T-cell (primary cell): ENCODE results near the gene EFNB3. TPM values are rescaled to one million over a fixed set of nuclear protein-coding genes. Genes with fewer than 3 reads are reported as not detected.

Source experiments
- ATAC-seq, 4 experiments: fragments of 200-7000 bp in 3 of 4; fragments of 150-1000 bp in 1 of 4; cut with Tn5 transposase; replicated peaks in 1 of 4; 1 replicate in 3 of 4; 2 replicates in 1 of 4; pipeline ENCODE4 v1.10.0; 2021; ENCODE audit warnings: moderate library complexity in 3 of 4, mild to moderate bottlenecking in 2 of 4, moderate number of reproducible peaks in 1 of 4
- CTCF ChIA-PET, 2 donors: fragments of 300-600 bp; sonication (Branson Sonifier 250); formaldehyde crosslinking; loops; one replicate each; lab custom pipeline; 2022; ENCODE audit warnings: antibody characterized with exemption in 2 of 2; lab: Charles Lee
- POLR2A ChIA-PET, 2 donors: fragments of 300-600 bp; sonication (Branson Sonifier 250); formaldehyde crosslinking; loops; one replicate each; lab custom pipeline; 2022; ENCODE audit warnings: antibody characterized with exemption in 2 of 2; lab: Charles Lee
- DNase-seq, 35 experiments: peaks; one replicate each; pipeline versions ENCODE4 v3.0.0 to v3.0.0-alpha.2; 2013 to 2023
- H3K27ac ChIP-seq: one replicate; pipeline ENCODE4 v1.5.1; 2013; ENCODE audit warnings: low read length
- H3K27me3 ChIP-seq, 2 experiments: replicated peaks in 1 of 2; 1 replicate in 1 of 2; 2 replicates in 1 of 2; pipeline versions ENCODE4 v1.6.1 to v1.7.0; 2013; ENCODE audit warnings: low read length in 1 of 2, mixed read lengths in 1 of 2; ENCODE audit not compliant: control insufficient read depth in 2 of 2, insufficient read depth in 2 of 2; ENCODE audit errors: extremely low read depth in 1 of 2
- H3K36me3 ChIP-seq, 2 donors: 1 replicate in 1 of 2; 2 replicates in 1 of 2; pipeline versions ENCODE4 v1.6.1 to v1.7.0; 2013; ENCODE audit warnings: low read length in 1 of 2; ENCODE audit not compliant: control insufficient read depth in 2 of 2, insufficient read depth in 1 of 2; ENCODE audit errors: extremely low read depth in 1 of 2
- H3K4me1 ChIP-seq, 2 experiments: 1 replicate in 1 of 2; 2 replicates in 1 of 2; pipeline versions ENCODE4 v1.6.1 to v1.7.0; 2013; ENCODE audit warnings: low read length in 2 of 2, mixed read lengths in 1 of 2; ENCODE audit not compliant: insufficient read depth in 2 of 2, control insufficient read depth in 1 of 2; ENCODE audit errors: extremely low read depth in 1 of 2
- H3K4me3 ChIP-seq, 2 donors: 1 replicate in 1 of 2; 2 replicates in 1 of 2; pipeline versions ENCODE4 v1.5.1 to v1.7.0; 2013; ENCODE audit warnings: mild to moderate bottlenecking in 2 of 2, low read length in 1 of 2, moderate library complexity in 1 of 2; ENCODE audit not compliant: control insufficient read depth in 1 of 2; ENCODE audit errors: extremely low read depth in 1 of 2
- H3K9me3 ChIP-seq: 2 replicates; pipeline ENCODE4 v1.7.0; 2013
- H3K27ac Mint-ChIP-seq, 2 donors: one replicate each; pipeline ENCODE4 v1.8.0; 2020 to 2021; ENCODE audit warnings: mild to moderate bottlenecking in 2 of 2, mixed read lengths in 2 of 2
- H3K27me3 Mint-ChIP-seq, 2 donors: one replicate each; pipeline ENCODE4 v1.8.0; 2021 to 2022; ENCODE audit warnings: mixed read lengths in 2 of 2
- H3K36me3 Mint-ChIP-seq: one replicate; pipeline ENCODE4 v1.8.0; 2021; ENCODE audit warnings: mixed read lengths
- H3K4me1 Mint-ChIP-seq, 3 donors: one replicate each; pipeline ENCODE4 v1.8.0; 2020 to 2022; ENCODE audit warnings: mixed read lengths in 3 of 3, mild to moderate bottlenecking in 1 of 3
- H3K4me3 Mint-ChIP-seq, 3 donors: one replicate each; pipeline ENCODE4 v1.8.0; 2020 to 2022; ENCODE audit warnings: mild to moderate bottlenecking in 3 of 3, mixed read lengths in 3 of 3, moderate library complexity in 3 of 3
- H3K9me3 Mint-ChIP-seq, 3 donors: one replicate each; pipeline ENCODE4 v1.8.0; 2020 to 2022; ENCODE audit warnings: mixed read lengths in 3 of 3
- WGBS: methylation state at CpG from one replicate; pipeline ENCODE4 v1.1.5; 2013; ENCODE audit warnings: missing lambda C conversion rate; ENCODE audit not compliant: insufficient coverage; 5-methylcytosine and 5-hydroxymethylcytosine counted together
- total RNA-seq, 35 experiments: library from RNA in 6 of 35; stranded (reverse) in 6 of 35; fragments of 120-200 nt in 1 of 35; gene quantifications; one replicate each; pipeline versions ENCODE4 v1.2.1 to v1.2.4 and lab custom pipeline; 2013 to 2026

EFNB3 gene
- total RNA-seq, 5 donors from 2014 or later (not counting 1 experiment from before 2014, with no cell fraction given), result 0.07 to 0.19 (median 0.18) TPM; not detected in 2

GRCh38 chr17:7703584-7704479 lies 1.2 kb upstream of the EFNB3 start:
- POLR2A ChIA-PET, result no interaction called here

DNA sequence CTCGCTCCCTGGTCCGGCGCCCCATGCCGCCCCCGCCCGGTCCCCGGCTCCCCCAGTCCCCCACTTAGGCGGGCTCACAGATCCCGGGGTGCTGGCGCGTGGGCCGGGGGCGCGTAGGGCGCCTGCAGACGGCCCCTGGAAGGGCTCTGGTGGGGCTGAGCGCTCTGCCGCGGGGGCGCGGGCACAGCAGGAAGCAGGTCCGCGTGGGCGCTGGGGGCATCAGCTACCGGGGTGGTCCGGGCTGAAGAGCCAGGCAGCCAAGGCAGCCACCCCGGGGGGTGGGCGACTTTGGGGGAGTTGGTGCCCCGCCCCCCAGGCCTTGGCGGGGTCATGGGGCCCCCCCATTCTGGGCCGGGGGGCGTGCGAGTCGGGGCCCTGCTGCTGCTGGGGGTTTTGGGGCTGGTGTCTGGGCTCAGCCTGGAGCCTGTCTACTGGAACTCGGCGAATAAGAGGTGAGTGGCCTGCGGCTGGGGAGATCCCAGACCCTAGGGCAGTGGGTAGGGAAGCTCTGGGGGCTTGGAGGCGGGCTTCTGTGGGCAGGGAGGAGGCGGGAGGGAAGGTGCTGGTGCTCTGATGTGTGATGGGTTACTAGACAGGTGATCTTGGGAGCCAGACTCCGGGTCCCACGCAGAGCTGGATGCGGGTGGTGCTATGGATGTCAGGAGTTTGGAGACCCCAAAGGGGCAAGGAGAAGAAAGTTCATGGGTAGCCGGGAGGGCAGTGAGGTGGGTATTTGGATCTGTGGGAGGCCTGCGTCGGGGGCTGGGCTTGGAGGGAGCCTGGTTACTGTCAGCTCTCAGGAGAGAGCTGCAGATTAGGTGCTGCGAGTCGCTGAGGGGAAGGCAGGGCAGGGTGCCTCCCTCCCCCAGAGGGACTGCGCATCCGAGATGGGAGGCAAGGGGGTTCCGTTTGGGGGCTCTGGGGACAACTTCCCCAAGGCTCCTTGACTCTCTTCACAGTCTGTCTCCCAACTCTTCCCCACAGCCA lies 560 bp downstream of the EFNB3 start:
- 5% methylated on average over 47 of the region's 50 CpGs for WGBS
- ChIA-PET POLR2A (no interaction called here), CTCF (interaction anchor here (0.5 to 0.6 kb wide), 3 partner anchors 17 to 80 kb away, joined by 3 to 5 read pairs (median 4); no protein-coding TSS in a partner anchor)
- no peaks in the 10 kb centered on the region for H3K9me3 Mint-ChIP-seq
- H3K27me3 ChIP-seq, result peaks cover 0 to 96% of the 10 kb centered on the region in 2 experiments
- peaks cover 29% of the 10 kb centered on the region for H3K36me3 Mint-ChIP-seq
- H3K27me3 Mint-ChIP-seq, result peaks cover 47 to 65% of the 10 kb centered on the region in 2 donors
- no peak overlapping the region for H3K27ac ChIP-seq
- H3K4me3 ChIP-seq, result no peak overlapping the region
- peaks cover 7 to 22% of the 10 kb centered on the region in 2 donors for H3K36me3 ChIP-seq
- peaks cover 2 to 22% of the 10 kb centered on the region in 2 experiments for H3K4me1 ChIP-seq
- DNase-seq (no peak), ATAC-seq (peak; percentile 36 to 54 (median 41))
- H3K4me1 Mint-ChIP-seq, result peaks cover 22 to 30% (median 28%) of the 10 kb centered on the region in 3 donors
- H3K27ac Mint-ChIP-seq, result peak overlapping the region in 1 of 2 donors; percentile 28
- H3K9me3 ChIP-seq, result no peaks in the 10 kb centered on the region
- H3K4me3 Mint-ChIP-seq, result peak overlapping the region; percentile 10 to 66 (median 46)

More at GRCh38 chr17:7703584-7704479, 1.2 kb upstream of the EFNB3 start:
- peaks cover 16 to 21% (median 17%) of the 10 kb centered on the region in 3 donors for H3K4me1 Mint-ChIP-seq
- no peak overlapping the region for H3K27ac Mint-ChIP-seq
- H3K9me3 ChIP-seq, result no peaks in the 10 kb centered on the region
- no peak overlapping the region for H3K27ac ChIP-seq
- H3K27me3 Mint-ChIP-seq, result peaks cover 39 to 57% of the 10 kb centered on the region in 2 donors
- peaks cover 0 to 18% of the 10 kb centered on the region in 2 experiments for H3K4me1 ChIP-seq
- H3K36me3 Mint-ChIP-seq, result peaks cover 31% of the 10 kb centered on the region
- H3K27me3 ChIP-seq, result peaks cover 0 to 83% of the 10 kb centered on the region in 2 experiments
- peaks cover 7 to 23% of the 10 kb centered on the region in 2 donors for H3K36me3 ChIP-seq
- DNase-seq (peak in 1 of 35 experiments; percentile 33), ATAC-seq (peak in 1 of 4 experiments; percentile 56)
- 73% methylated on average over 11 of the region's 24 CpGs for WGBS
- CTCF ChIA-PET, result no interaction called here
- no peaks in the 10 kb centered on the region for H3K9me3 Mint-ChIP-seq
- H3K4me3 Mint-ChIP-seq, result peak overlapping the region; percentile 21 to 88 (median 70)
- H3K4me3 ChIP-seq, result no peak overlapping the region

DNA sequence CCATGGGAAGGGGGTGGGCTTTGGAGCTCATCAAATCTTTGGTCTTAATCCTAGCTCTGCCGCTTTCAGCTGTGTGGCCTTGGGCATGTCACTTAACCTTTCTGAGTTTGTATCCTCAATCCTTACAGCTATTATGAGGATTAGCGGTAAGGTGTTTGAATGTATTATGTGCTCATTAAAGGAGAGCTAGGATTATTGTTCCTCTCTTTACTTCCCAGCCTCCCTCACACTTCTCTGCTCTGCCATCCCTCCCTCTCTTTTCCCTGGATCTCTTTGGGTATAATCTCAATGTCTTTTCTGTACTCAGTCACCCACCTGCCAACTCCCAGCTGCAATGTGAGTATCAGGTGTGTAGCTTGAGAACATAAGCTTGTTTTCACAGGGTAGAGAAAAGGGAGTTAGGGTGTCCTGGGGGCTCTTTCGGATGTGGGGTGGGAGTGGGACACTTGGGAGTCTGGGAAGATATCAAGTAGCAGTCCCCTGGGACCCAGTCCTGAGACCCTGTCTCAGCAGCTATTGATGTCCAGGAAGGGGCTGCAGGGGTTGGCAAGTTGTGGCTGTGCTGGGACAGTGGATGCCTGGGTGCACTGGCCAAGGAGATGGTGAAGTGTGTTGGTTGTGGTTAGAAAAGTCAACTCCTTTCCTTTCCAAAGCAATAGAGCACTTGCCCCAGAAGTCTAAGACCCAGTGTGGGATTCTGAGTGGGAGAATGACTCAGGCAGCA lies 1.8 kb downstream of the EFNB3 start:
- H3K27me3 ChIP-seq, result peaks cover 0 to 90% of the 10 kb centered on the region in 2 experiments
- CTCF ChIA-PET, result interaction anchor here in 1 of 2 donors (0.5 kb wide), 1 partner anchor 78 kb away, joined by 3 read pairs; no protein-coding TSS in a partner anchor

DNA sequence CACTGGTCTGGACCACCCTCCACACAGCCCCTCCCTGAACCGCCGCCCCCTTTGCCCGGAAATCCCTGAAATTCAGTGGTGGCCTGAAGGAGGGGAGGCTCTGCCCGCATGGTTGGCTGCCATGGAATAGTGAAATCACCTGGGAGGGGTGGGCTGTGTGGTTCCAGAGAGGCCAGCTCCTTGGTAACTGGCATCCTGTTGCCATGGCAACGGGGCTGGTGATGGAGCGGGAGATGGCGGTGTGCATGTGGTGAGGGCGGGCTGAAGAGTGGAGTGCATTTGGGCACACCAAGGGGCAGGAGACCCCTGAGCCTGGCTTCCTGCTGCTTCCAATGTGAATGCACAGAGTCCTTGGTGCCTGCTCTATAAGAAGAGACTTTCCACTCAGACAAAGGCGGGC lies 2.4 kb downstream of the EFNB3 start:
- Histone ChIP-seq H3K27ac (no peak overlapping the region), H3K27me3 (peaks cover 0 to 90% of the 10 kb centered on the region in 2 experiments), H3K4me1 (peaks cover 3 to 22% of the 10 kb centered on the region in 2 experiments), H3K9me3 (no peaks in the 10 kb centered on the region), H3K4me3 (no peak overlapping the region), H3K36me3 (peaks cover 7% of the 10 kb centered on the region in 2 donors)
- WGBS, result 77% methylated on average over 5 of the region's 9 CpGs
- H3K27me3 Mint-ChIP-seq, result peaks cover 56 to 72% of the 10 kb centered on the region in 2 donors
- no peak overlapping the region for H3K4me3 Mint-ChIP-seq
- peaks cover 28 to 37% (median 37%) of the 10 kb centered on the region in 3 donors for H3K4me1 Mint-ChIP-seq
- DNase-seq, result peak in 1 of 35 experiments; percentile 1
- peaks cover 12% of the 10 kb centered on the region for H3K36me3 Mint-ChIP-seq
- H3K27ac Mint-ChIP-seq, result no peak overlapping the region
- no peak for ATAC-seq
- ChIA-PET POLR2A (interaction anchor here in 1 of 2 donors (0.5 kb wide), 1 partner anchor 24 kb away, joined by 5 read pairs; no protein-coding TSS in a partner anchor), CTCF (no interaction called here)
- H3K9me3 Mint-ChIP-seq, result no peaks in the 10 kb centered on the region

More for the DNA sequence above, 1.8 kb downstream of the EFNB3 start:
- Histone ChIP-seq H3K9me3 (no peaks in the 10 kb centered on the region), H3K36me3 (peaks cover 7 to 12% of the 10 kb centered on the region in 2 donors), H3K4me3 (no peak overlapping the region), H3K27ac (no peak overlapping the region), H3K4me1 (peaks cover 3 to 22% of the 10 kb centered on the region in 2 experiments)
- Mint-ChIP-seq H3K9me3 (no peaks in the 10 kb centered on the region), H3K27ac (no peak overlapping the region), H3K4me3 (peak overlapping the region in 1 of 3 donors; percentile 66), H3K4me1 (peaks cover 27 to 37% (median 33%) of the 10 kb centered on the region in 3 donors), H3K27me3 (peaks cover 55 to 72% of the 10 kb centered on the region in 2 donors), H3K36me3 (peaks cover 18% of the 10 kb centered on the region)
- WGBS, result 92% methylated on average over 1 of the region's 3 CpGs
- DNase-seq (no peak), ATAC-seq (no peak)
- POLR2A ChIA-PET, result no interaction called here

GRCh38 chr17:7707858-7708750 lies 3.1 kb downstream of the EFNB3 start:
- Mint-ChIP-seq H3K9me3 (no peaks in the 10 kb centered on the region), H3K36me3 (peaks cover 6% of the 10 kb centered on the region), H3K4me1 (peaks cover 28 to 41% (median 40%) of the 10 kb centered on the region in 3 donors), H3K4me3 (no peak overlapping the region), H3K27ac (no peak overlapping the region), H3K27me3 (peaks cover 57 to 74% of the 10 kb centered on the region in 2 donors)
- H3K4me3 ChIP-seq, result no peak overlapping the region
- no peak for ATAC-seq
- no peak overlapping the region for H3K27ac ChIP-seq
- no peak for DNase-seq
- POLR2A ChIA-PET, result interaction anchor here in 1 of 2 donors (0.5 kb wide), 1 partner anchor 23 kb away, joined by 5 read pairs; no protein-coding TSS in a partner anchor
- no peaks in the 10 kb centered on the region for H3K9me3 ChIP-seq
- peaks cover 0 to 89% of the 10 kb centered on the region in 2 experiments for H3K27me3 ChIP-seq
- WGBS, result 82% methylated on average over 15 of the region's 22 CpGs
- peaks cover 3 to 22% of the 10 kb centered on the region in 2 experiments for H3K4me1 ChIP-seq
- peaks cover 1% of the 10 kb centered on the region in 2 donors for H3K36me3 ChIP-seq
- CTCF ChIA-PET, result interaction anchor here in 1 of 2 donors (0.6 kb wide), 1 partner anchor 412 kb away, joined by 7 read pairs; no protein-coding TSS in a partner anchor
